ENCODE measurements around the gene SLC37A1. TPM values are rescaled to one million over a fixed set of nuclear protein-coding genes. Genes with fewer than 3 reads are reported as not detected.

Gene SLC37A1
- total RNA-seq, 1 experiment from 2014 or later, result 37.7 TPM

GRCh38 chr21:42598159-42598735 lies 84.6 kb downstream of the SLC37A1 start:
- H3K14ac ChIP-seq (ENCODE audit: insufficient read depth, low read length), result no peak overlapping the region
- H3K4me1 Mint-ChIP-seq, result no peaks in the 10 kb centered on the region
- H3K9me3 Mint-ChIP-seq, result peaks cover 5 to 8% of the 10 kb centered on the region in 2 experiments; a peak in 3 of 5 replicates
- no peak overlapping the region for H3K56ac ChIP-seq (ENCODE audit: insufficient read length, low read depth, low read length)
- H2BK20ac ChIP-seq (ENCODE audit: low read depth, low read length, poor library complexity, severe bottlenecking), result no peak overlapping the region
- H3K9ac ChIP-seq (ENCODE audit: extremely low read depth, insufficient read length, low read length), result no peak overlapping the region
- no peak overlapping the region for H2AFZ ChIP-seq (ENCODE audit: low read length)
- no peak for TF ChIP-seq CTCF (conservative IDR thresholded peaks at IDR 0.05)
- no peak overlapping the region for H3K4me2 ChIP-seq (ENCODE audit: insufficient read depth, insufficient read length, low read length)
- no peak overlapping the region for H2BK120ac ChIP-seq (ENCODE audit: low read depth, low read length, poor library complexity, severe bottlenecking)
- no peaks in the 10 kb centered on the region for H3K27me3 ChIP-seq (ENCODE audit: insufficient read depth, low read length)
- no peak overlapping the region for H2BK5ac ChIP-seq (ENCODE audit: insufficient read length, low read length)
- H3K36me3 Mint-ChIP-seq (ENCODE audit: insufficient read depth in 1 of 3, low read depth in 3 of 3), result peaks cover 0 to 3% (median 0%) of the 10 kb centered on the region in 3 experiments; a peak in 1 of 7 replicates
- no peak overlapping the region for H3T11ph ChIP-seq (ENCODE audit: low read length)
- no peaks in the 10 kb centered on the region for H3K4me1 ChIP-seq (ENCODE audit: insufficient read depth, low read length)
- no peak overlapping the region for H3K27ac ChIP-seq (ENCODE audit: insufficient read length, low read depth, low read length)
- no peaks in the 10 kb centered on the region for H3K9me3 ChIP-seq (ENCODE audit: control insufficient read depth, low read depth, low read length)
- no peak for DNase-seq
- H4K8ac ChIP-seq (replicated peaks; ENCODE audit: insufficient read length, low read depth, low read length), result no peak overlapping the region
- H4K91ac ChIP-seq (ENCODE audit: insufficient read length, low read depth, low read length), result no peak overlapping the region
- peaks cover 52% of the 10 kb centered on the region for H3K27me3 Mint-ChIP-seq (ENCODE audit: low read depth)
- H3K18ac ChIP-seq (ENCODE audit: insufficient read length, low read depth, low read length), result no peak overlapping the region
- H3K23me2 ChIP-seq (ENCODE audit: insufficient read length, low read depth, low read length, poor library complexity, severe bottlenecking), result no peaks in the 10 kb centered on the region
- no CpG with 5 or more reads among the region's 11 CpGs for WGBS (ENCODE audit: extremely low coverage, insufficient read length, low lambda C conversion rate)
- H3K23ac ChIP-seq (ENCODE audit: insufficient read length, low read depth, low read length), result no peak overlapping the region
- no peak overlapping the region; a peak in 1 of 7 replicates for H3K27ac Mint-ChIP-seq
- no peaks in the 10 kb centered on the region for H4K20me1 ChIP-seq (ENCODE audit: control insufficient read depth, insufficient read depth, insufficient read length)
- no peak overlapping the region for H2BK15ac ChIP-seq (ENCODE audit: low read depth, low read length)
- no peak overlapping the region for H2BK12ac ChIP-seq (ENCODE audit: insufficient read length, low read depth, low read length)
- no peaks in the 10 kb centered on the region for H3K79me1 ChIP-seq (ENCODE audit: insufficient read depth, low read depth, low read length, poor library complexity, severe bottlenecking)
- no peak overlapping the region for H4K5ac ChIP-seq (ENCODE audit: insufficient read length, low read depth, low read length)
- no peak overlapping the region for H3K4me3 Mint-ChIP-seq
- H2AK5ac ChIP-seq (ENCODE audit: insufficient read length, low read length), result no peak overlapping the region
- no peak overlapping the region for H3K4ac ChIP-seq (ENCODE audit: low read depth, low read length)
- H3K79me2 ChIP-seq (ENCODE audit: insufficient read depth, low read length), result no peaks in the 10 kb centered on the region
